Natural killer cell (primary cell): ENCODE measurements around the gene RBM44. TPM values are rescaled to one million over a fixed set of nuclear protein-coding genes. Genes with fewer than 3 reads are reported as not detected.
"Not testable (repeated sequence)": the region's sequence is repeated elsewhere in the genome, so short reads cannot be mapped to it uniquely, and the experiment has no call there.

Experiments used
- ATAC-seq, 3 donors: fragments of 150-1000 bp in 2 of 3; fragments of 200-7000 bp in 1 of 3; cut with Tn5 transposase; 1 replicate in 1 of 3; 2 replicates in 2 of 3; pipeline ENCODE4 v1.10.0; 2021; ENCODE audit warnings: mild to moderate bottlenecking in 2 of 3, moderate library complexity in 2 of 3
- DNase-seq, 2 donors: peaks; one replicate each; pipeline versions ENCODE4 v3.0.0 to v3.0.0-alpha.2; 2013 to 2021; ENCODE audit warnings: mixed read lengths in 1 of 2
- H3K27ac ChIP-seq: one replicate; pipeline ENCODE4 v1.5.1; 2013; ENCODE audit warnings: mild to moderate bottlenecking, low read length
- H3K27me3 ChIP-seq: one replicate; pipeline ENCODE4 v1.6.1; 2013; ENCODE audit warnings: low read length; ENCODE audit not compliant: control insufficient read depth, insufficient read depth
- H3K36me3 ChIP-seq: one replicate; pipeline ENCODE4 v1.6.1; 2013; ENCODE audit warnings: low read length; ENCODE audit not compliant: control insufficient read depth, insufficient read depth
- H3K4me1 ChIP-seq: one replicate; pipeline ENCODE4 v1.6.1; 2013; ENCODE audit warnings: low read length; ENCODE audit not compliant: control insufficient read depth, insufficient read depth
- H3K4me3 ChIP-seq: one replicate; pipeline ENCODE4 v1.5.1; 2013; ENCODE audit warnings: low read length
- H3K9me3 ChIP-seq: one replicate; pipeline ENCODE4 v1.6.1; 2013; ENCODE audit warnings: low read length; ENCODE audit not compliant: control insufficient read depth, insufficient read depth
- H3K27ac Mint-ChIP-seq, 2 donors: one replicate each; pipeline ENCODE4 v1.8.0; 2022; ENCODE audit warnings: mild to moderate bottlenecking in 2 of 2, mixed read lengths in 2 of 2, moderate library complexity in 1 of 2
- H3K27me3 Mint-ChIP-seq, 2 donors: one replicate each; pipeline ENCODE4 v1.8.0; 2022; ENCODE audit warnings: low read depth in 2 of 2, mixed read lengths in 2 of 2
- H3K36me3 Mint-ChIP-seq: one replicate; pipeline ENCODE4 v1.8.0; 2022; ENCODE audit warnings: mixed read lengths
- H3K4me1 Mint-ChIP-seq, 2 donors: one replicate each; pipeline ENCODE4 v1.8.0; 2022; ENCODE audit warnings: mixed read lengths in 2 of 2
- H3K4me3 Mint-ChIP-seq: one replicate; pipeline ENCODE4 v1.8.0; 2022; ENCODE audit warnings: mild to moderate bottlenecking, moderate library complexity, mixed read lengths
- H3K9me3 Mint-ChIP-seq, 2 donors: one replicate each; pipeline ENCODE4 v1.8.0; 2022; ENCODE audit warnings: mixed read lengths in 2 of 2
- CTCF ChIP-seq: fragments of 200-600 bp; IDR thresholded peaks from one replicate; pipeline ENCODE4 v1.8.0; 2022; ENCODE audit warnings: antibody characterized with exemption
- WGBS: methylation state at CpG from one replicate; pipeline ENCODE4 v1.1.7; 2013; ENCODE audit warnings: missing lambda C conversion rate; ENCODE audit not compliant: insufficient coverage; 5-methylcytosine and 5-hydroxymethylcytosine counted together
- intact Hi-C: fragments of 100-400 bp; cut with micrococcal nuclease; formaldehyde crosslinking; loops from one replicate; pipeline ENCODE4 v1.14.2; 2022
- total RNA-seq, 4 donors: library from RNA; stranded (reverse); fragments of 120-200 nt in 1 of 4; gene quantifications; one replicate each; pipeline versions ENCODE4 v1.2.3 to v1.2.4, GENCODE V29; 2013 to 2022

Gene RBM44
- total RNA-seq, 3 donors from 2014 or later (not counting 1 experiment from before 2014, with no cell fraction given): 1.8 to 5.0 (median 2.9) TPM

DNA sequence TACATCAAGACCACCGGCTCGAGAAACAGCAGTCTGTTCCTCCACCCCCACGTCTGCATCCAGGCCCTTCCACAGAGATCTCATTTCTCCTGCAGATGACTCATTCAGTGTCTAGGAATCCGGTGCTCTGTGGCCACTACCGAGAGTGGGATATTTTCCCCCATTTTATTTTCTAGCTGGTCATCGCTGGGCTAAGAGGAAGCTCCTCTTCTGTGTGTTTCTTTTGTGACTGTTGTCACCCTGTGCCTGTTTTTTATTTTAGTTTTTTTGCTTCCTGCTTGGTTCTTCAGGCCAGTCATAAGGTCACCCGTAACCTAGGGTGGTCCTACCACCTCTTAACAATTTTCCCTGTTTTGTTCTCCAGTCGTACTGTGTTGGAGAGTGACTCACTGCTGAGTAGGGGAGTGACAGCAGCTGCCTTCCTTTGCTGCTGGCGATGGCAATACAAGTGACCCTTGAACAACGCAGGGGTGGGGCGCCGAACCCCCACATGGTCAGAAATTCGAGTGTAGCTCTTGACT is 67.6 kb downstream of the RBM44 start:
- DNase-seq (no peak), ATAC-seq (no peak)
- H3K9me3 ChIP-seq: no peaks in the 10 kb centered on the region
- H3K9me3 Mint-ChIP-seq: no peaks in the 10 kb centered on the region
- no peak overlapping the region for H3K4me3 ChIP-seq
- no peak overlapping the region for H3K4me3 Mint-ChIP-seq
- no peak overlapping the region for H3K27ac Mint-ChIP-seq
- H3K4me1 ChIP-seq: peaks cover 9% of the 10 kb centered on the region
- intact Hi-C loops: no loop called here
- no peak for TF ChIP-seq CTCF
- no peaks in the 10 kb centered on the region for H3K36me3 ChIP-seq
- no peak overlapping the region for H3K27ac ChIP-seq
- no peaks in the 10 kb centered on the region for H3K36me3 Mint-ChIP-seq
- WGBS: 88% methylated on average over 12 of the region's 13 CpGs
- peaks cover 17 to 29% of the 10 kb centered on the region in 2 donors for H3K4me1 Mint-ChIP-seq
- peaks cover 0 to 9% of the 10 kb centered on the region in 2 donors for H3K27me3 Mint-ChIP-seq
- H3K27me3 ChIP-seq: no peaks in the 10 kb centered on the region

GRCh38 chr2:237867465-237867864 is 68.9 kb downstream of the RBM44 start:
- no peak for DNase-seq
- H3K4me1 Mint-ChIP-seq: peaks cover 21 to 34% of the 10 kb centered on the region in 2 donors

DNA sequence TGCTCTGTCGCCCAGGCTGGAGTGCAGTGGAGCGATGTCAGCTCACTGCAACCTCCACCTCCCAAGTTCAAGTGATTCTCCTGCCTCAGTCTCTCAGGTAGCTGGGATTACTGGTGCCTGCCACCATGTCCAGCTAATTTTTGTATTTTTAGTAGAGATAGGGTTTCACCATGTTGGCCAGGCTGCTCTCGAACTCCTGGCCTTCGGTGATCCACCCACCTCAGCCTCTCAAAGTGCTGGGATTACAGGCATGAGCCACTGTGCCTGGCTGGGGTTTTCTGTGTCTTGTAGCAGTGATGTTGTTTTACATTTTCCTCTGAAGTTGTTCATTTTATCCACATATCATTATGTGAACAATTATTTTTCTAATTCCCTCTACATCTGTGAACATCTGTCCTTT is 69.5 kb downstream of the RBM44 start:
- H3K27ac ChIP-seq, H3K9me3 ChIP-seq, DNase-seq, H3K36me3 ChIP-seq, intact Hi-C loops, H3K4me3 ChIP-seq, H3K27ac Mint-ChIP-seq, H3K9me3 Mint-ChIP-seq, ATAC-seq, H3K36me3 Mint-ChIP-seq, H3K4me3 Mint-ChIP-seq, H3K27me3 ChIP-seq, H3K27me3 Mint-ChIP-seq: not testable (repeated sequence)
- 90% methylated on average over 3 of the region's 4 CpGs for WGBS
- H3K4me1 Mint-ChIP-seq: peaks cover 21 to 34% of the 10 kb centered on the region in 2 donors
- H3K4me1 ChIP-seq: peaks cover 14% of the 10 kb centered on the region

More at GRCh38 chr2:237867465-237867864, 68.9 kb downstream of the RBM44 start:
- Histone ChIP-seq H3K4me3 (no peak overlapping the region), H3K27me3 (no peaks in the 10 kb centered on the region), H3K9me3 (no peaks in the 10 kb centered on the region), H3K27ac (no peak overlapping the region), H3K4me1 (peaks cover 13% of the 10 kb centered on the region), H3K36me3 (no peaks in the 10 kb centered on the region)
- no peak for ATAC-seq
- 89% methylated on average over 10 of the region's 10 CpGs for WGBS
- intact Hi-C loops: no loop called here
- Mint-ChIP-seq H3K27ac (no peak overlapping the region), H3K36me3 (no peaks in the 10 kb centered on the region), H3K4me3 (no peak overlapping the region), H3K9me3 (no peaks in the 10 kb centered on the region), H3K27me3 (peaks cover 0 to 9% of the 10 kb centered on the region in 2 donors)
- TF ChIP-seq CTCF: no peak

GRCh38 chr2:237868631-237869342 is 70.2 kb downstream of the RBM44 start:
- H3K9me3 ChIP-seq: no peaks in the 10 kb centered on the region
- ATAC-seq (no peak), DNase-seq (no peak)
- H3K9me3 Mint-ChIP-seq: no peaks in the 10 kb centered on the region
- peaks cover 21 to 40% of the 10 kb centered on the region in 2 donors for H3K4me1 Mint-ChIP-seq
- intact Hi-C loops: no loop called here
- peaks cover 21% of the 10 kb centered on the region for H3K4me1 ChIP-seq
- H3K27me3 ChIP-seq: no peaks in the 10 kb centered on the region
- TF ChIP-seq CTCF: no peak
- H3K27ac Mint-ChIP-seq: no peak overlapping the region
- WGBS: 44% methylated on average over 19 of the region's 22 CpGs
- H3K27me3 Mint-ChIP-seq: peaks cover 0 to 9% of the 10 kb centered on the region in 2 donors
- no peak overlapping the region for H3K27ac ChIP-seq
- H3K4me3 ChIP-seq: no peak overlapping the region
- no peaks in the 10 kb centered on the region for H3K36me3 ChIP-seq
- no peaks in the 10 kb centered on the region for H3K36me3 Mint-ChIP-seq
- H3K4me3 Mint-ChIP-seq: peak overlapping the region; percentile 3
